ENCODE data around the gene RASA2. TPM values are rescaled to one million over a fixed set of nuclear protein-coding genes. Genes with fewer than 3 reads are reported as not detected.
A peak's percentile ranks its signal among the peaks of the same experiment; 100 is the strongest.

Gene RASA2
- total and polyA plus RNA-seq, 8 donors = 2.6 to 32.1 (median 10.9) TPM

- no peak for DNase-seq
- Histone ChIP-seq H3K4me1 (peaks cover 0 to 59% (median 30%) of the 10 kb centered on the region in 4 donors), H3K36me3 (peaks cover 0 to 5% (median 0%) of the 10 kb centered on the region in 4 donors), H3K27ac (peak overlapping the region in 4 of 5 donors; percentile 0 to 82 (median 52)), H3K4me3 (no peak overlapping the region), H3K9me3 (no peaks in the 10 kb centered on the region), H3K27me3 (no peaks in the 10 kb centered on the region)
- TF ChIP-seq POLR2A (IDR thresholded peaks at IDR 0.05) = no peak
- TF ChIP-seq POLR2AphosphoS5 (IDR thresholded peaks at IDR 0.05) = no peak
- no peak for TF ChIP-seq CTCF (IDR thresholded peaks at IDR 0.05)
- TF ChIP-seq EP300 (IDR thresholded peaks at IDR 0.05) = no peak
- 85 to 93% (median 90%) methylated on average over 4 of the region's 4 CpGs for WGBS, 5 donors
- intact Hi-C loops (cut with DNase I; ENCODE audit: low total_unique reads) = no loop called here
These were observed 12.5 kb downstream of the RASA2 start for GRCh38 chr3:141499284-141499683.

DNA sequence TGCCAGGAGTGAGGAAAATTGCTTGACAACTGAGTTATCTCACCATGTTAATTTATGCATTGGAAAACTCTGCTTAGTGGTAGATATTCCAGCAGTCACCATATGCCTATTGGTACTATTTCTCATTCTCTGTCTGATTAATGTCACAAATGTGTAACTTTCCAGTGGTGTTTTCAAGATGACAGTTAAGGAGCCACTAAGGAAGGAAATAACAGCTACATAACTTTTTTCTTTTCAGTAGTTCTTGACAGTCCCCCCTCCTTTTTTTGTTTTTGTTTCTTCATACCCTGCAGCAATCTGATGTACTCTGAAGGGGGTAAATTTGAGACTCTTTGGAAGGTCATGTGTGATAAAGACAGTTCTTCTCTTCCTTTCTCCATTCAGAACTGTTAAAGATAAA, 13.1 kb downstream of the RASA2 start:
- intact Hi-C loops (cut with DNase I; ENCODE audit: low total_unique reads) = no loop called here
- peak overlapping the region in 3 of 5 donors; percentile 0 to 82 (median 65) for H3K27ac ChIP-seq

DNA sequence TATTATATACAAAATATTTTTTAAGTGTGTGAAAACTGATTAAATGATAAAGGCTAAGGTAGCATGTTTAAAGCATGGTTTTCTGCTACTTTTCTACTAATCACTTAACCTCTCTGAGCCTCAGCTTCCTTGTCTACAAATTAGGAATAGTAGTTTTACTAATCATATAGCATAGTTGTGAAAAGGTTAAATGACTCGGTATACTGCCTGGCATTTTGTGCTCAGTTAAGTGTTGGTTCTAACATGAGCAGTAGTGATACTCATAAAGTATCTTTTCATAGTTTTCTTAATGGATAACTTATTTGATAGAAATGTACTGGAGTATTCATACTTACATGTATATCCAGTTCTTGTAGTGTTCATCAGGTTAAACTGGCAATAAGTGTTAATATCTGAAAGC, 13.6 kb downstream of the RASA2 start:
- Histone ChIP-seq H3K4me1 (peaks cover 0 to 56% (median 26%) of the 10 kb centered on the region in 4 donors), H3K9me3 (no peaks in the 10 kb centered on the region), H3K27ac (peak overlapping the region in 1 of 5 donors; percentile 82), H3K4me3 (no peak overlapping the region), H3K36me3 (peaks cover 0 to 5% (median 0%) of the 10 kb centered on the region in 4 donors), H3K27me3 (no peaks in the 10 kb centered on the region)
- WGBS, 5 donors = 83 to 92% (median 88%) methylated on average over 1 of the region's 1 CpG
- intact Hi-C loops (cut with DNase I; ENCODE audit: low total_unique reads) = no loop called here
- no peak for TF ChIP-seq CTCF (IDR thresholded peaks at IDR 0.05)
- TF ChIP-seq EP300 (IDR thresholded peaks at IDR 0.05) = no peak
- TF ChIP-seq POLR2A (IDR thresholded peaks at IDR 0.05) = no peak
- no peak for TF ChIP-seq POLR2AphosphoS5 (IDR thresholded peaks at IDR 0.05)
- DNase-seq = no peak

More for the DNA sequence above, 13.1 kb downstream of the RASA2 start:
- Histone ChIP-seq H3K4me3 (no peak overlapping the region), H3K36me3 (peaks cover 0 to 5% (median 0%) of the 10 kb centered on the region in 4 donors), H3K4me1 (peaks cover 0 to 58% (median 26%) of the 10 kb centered on the region in 4 donors), H3K27me3 (no peaks in the 10 kb centered on the region), H3K9me3 (no peaks in the 10 kb centered on the region)
- DNase-seq = no peak
- TF ChIP-seq EP300 (IDR thresholded peaks at IDR 0.05) (no peak), CTCF (IDR thresholded peaks at IDR 0.05) (no peak), POLR2AphosphoS5 (IDR thresholded peaks at IDR 0.05) (no peak), POLR2A (IDR thresholded peaks at IDR 0.05) (no peak)

GRCh38 chr3:141505166-141505565, 18.3 kb downstream of the RASA2 start:
- intact Hi-C loops (cut with DNase I; ENCODE audit: low total_unique reads) = no loop called here
- Histone ChIP-seq H3K9me3 (no peaks in the 10 kb centered on the region), H3K36me3 (peaks cover 0 to 5% (median 0%) of the 10 kb centered on the region in 4 donors), H3K4me1 (peaks cover 0 to 36% (median 11%) of the 10 kb centered on the region in 4 donors), H3K27me3 (no peaks in the 10 kb centered on the region), H3K27ac (no peak overlapping the region), H3K4me3 (no peak overlapping the region)
- DNase-seq = no peak
- WGBS, 5 donors = 55 to 77% (median 65%) methylated on average over 3 of the region's 3 CpGs
- TF ChIP-seq POLR2A (IDR thresholded peaks at IDR 0.05) (no peak), EP300 (IDR thresholded peaks at IDR 0.05) (no peak), POLR2AphosphoS5 (IDR thresholded peaks at IDR 0.05) (no peak), CTCF (IDR thresholded peaks at IDR 0.05) (no peak)

Data from stomach (tissue), 9 donors.